GM21717 (cell line): ENCODE data around the gene EEFSEC.

Source experiments
- ATAC-seq: cut with Tn5 transposase; IDR thresholded peaks from one replicate; pipeline ENCODE4 v1.9.1; 2021; ENCODE audit warnings: mild to moderate bottlenecking, moderate library complexity; ENCODE audit not compliant: unreplicated experiment

Gene EEFSEC

DNA sequence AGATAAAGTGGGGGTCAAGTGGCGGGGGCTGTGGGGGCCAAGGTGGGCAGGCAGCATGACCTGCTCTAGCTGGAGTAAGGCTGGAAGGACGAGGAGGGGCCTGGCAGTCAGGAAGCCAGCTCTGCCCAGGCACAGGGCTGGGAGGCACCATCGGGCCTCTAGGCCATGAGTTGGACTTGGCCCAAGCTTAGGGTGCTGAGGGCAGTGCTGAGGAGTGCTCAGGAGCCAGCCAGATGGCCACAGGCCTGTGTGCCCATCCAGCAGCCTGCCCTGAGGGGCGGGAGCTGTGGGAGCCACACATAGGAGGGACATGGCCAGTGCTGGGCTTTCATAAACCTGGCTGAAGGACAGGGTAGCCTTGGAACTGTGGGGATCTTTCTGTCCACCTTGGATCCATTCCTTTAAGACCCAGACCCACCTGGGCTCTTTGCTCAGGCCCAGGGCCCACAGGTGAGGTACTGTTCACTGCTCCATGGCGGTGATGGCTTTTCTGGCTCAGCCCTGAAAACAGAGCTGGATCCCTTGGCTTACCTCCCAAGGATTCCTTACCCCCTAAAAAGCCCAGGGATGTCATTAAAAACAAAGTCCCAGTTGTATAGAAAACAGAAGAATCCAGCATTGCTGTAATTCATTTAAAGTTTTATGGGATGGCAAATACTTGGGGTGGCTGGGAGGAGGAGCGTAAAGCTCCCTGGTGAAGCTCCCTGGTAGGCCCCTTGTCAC is 176.4 kb downstream of the EEFSEC start:
- ATAC-seq = no peak

DNA sequence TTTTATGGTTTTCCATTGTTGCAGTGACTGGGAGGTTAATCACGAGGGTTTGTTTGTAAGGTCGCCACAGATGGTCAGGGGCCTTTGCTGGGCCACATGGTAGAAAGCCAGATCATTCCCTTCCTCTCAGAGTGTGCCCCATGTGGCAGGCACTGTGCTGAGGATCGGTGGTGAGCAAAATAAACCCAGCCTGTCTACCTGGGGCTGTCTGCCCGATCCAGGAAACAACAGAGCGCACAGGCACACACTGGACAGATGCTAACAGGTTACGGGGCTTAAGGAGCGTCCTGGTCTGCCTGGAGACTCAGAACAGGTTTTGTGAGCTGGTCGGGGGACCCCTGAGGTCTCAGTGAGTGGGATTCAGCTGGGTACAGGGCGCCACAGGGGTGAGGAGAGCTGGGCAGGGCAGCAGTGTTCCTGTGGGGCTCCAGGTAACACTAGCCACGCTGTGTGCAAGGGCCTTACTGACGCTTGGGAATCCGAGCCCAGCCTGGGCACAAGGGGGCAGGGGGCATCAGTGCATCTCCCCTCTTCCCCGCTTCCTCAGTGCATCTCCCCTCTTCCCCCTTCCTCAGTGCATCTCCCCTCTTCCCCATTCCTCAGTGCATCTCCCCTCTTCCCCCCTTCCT is 177.0 kb downstream of the EEFSEC start:
- no peak for ATAC-seq

DNA sequence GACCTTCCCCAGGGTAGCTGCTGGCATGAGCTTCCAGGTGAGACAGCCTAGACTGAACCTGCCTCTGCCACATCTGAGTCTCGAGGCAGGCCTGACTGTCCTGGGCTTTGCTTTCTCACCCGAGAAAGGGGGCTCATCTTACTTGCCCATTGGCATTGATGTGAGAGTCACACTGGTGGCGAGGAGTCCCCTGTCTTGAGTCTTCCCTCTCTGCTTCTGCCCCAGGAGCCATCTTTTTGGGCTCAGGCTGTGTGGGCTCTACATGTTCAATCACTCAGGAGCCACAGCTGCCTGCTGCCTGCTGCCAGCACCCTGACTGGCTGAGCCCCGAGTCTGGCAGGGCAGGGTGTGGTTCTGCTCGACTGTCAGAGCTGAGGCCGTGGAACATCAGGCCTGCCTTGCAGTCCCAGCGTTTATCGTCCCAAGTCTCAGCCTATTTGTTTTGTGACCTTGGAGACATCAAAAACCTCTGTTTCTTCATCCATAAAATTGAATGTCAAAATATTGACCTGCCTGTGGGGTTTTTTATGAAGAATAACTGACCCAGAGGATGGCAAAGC is 180.9 kb downstream of the EEFSEC start:
- ATAC-seq = no peak

DNA sequence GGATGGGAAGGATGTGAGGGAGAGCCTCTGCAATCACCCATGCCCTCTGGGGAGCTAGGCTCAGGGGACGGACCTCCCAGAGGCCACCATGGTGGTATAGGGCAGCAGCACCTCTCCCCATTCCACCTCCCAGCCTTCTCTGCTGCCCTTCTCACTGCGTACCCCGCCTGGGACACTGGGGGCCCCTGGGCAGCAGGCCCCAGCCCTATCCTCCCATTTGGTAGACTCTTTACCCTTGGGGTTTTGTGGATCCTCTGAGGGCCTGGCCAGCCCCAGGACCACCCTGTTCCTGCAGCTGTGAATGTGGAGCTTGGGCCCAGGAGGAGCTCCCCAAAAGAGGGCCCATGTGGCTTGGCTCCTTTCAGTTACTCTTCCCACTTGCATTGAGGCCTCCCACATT is 181.5 kb downstream of the EEFSEC start:
- no peak for ATAC-seq

DNA sequence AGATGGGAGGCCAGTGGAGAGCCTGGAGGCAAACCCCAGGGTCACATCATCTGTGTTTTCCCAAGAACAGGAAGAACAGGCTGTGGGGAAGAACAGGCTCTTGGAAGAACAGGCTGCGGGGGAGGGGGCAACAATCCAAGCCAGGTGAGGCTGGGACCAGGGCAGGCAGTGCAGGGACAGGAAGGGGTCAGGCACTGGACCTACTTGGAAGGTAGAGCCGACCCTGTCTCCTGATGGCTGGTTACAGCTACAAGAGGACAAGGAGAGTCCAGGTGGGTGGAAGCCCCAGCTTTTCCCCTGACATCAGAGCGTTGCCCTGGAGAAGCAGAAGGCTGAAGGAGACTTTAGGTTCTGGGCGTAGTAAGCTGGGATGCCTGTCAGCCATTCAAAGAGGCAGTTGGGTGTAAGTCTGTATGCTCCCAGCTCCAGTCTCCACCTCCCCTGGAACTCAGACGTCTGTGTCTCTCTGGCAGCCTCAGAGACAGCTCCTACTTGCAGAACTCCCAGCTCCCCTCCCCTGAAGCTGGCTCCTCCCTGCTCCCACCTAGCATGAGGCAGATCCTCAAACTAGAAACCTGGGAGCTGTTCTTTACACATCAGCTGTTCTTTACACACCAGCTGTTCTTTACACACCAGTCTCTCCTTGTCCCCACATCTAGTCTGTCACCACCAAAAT is 182.5 kb downstream of the EEFSEC start:
- ATAC-seq = no peak

DNA sequence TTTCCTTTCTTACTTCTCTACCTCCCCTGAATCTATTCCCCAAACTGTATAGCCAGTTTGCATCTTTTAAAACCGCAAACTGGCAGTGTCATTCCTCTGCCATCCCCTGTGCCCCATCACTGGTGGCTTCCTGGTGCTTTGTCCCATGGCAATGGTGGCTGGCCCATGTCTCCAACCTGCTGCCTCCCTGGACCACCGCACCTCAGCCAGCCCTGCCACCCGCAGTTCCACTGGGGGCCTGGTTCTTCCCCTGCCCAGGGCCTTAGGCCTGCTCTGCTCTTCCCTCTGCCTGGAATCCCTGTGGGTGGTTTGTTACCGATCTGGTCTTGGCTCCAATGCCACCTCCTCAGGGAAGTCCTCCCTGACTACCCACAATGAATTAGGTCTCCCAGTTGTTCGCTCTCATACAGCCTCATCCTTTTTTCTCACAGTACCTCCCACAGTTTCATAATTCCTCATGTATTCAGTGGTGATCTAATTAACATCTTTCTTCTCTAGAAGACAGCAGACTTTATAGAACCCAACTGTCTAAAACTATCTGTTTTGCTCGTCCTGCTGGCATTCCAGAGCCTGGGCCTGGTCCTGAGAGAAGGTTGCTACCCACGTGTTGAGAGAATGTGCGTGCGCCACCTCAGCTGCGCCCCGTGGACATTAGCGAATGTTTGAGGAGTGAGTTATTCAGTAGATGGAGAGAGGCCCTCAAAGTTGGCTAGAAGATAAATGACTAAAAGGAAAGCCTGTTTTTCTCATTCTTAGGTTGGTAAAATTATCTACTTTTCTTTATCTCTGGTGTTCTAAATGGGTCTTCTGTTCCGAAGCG is 183.3 kb downstream of the EEFSEC start:
- no peak for ATAC-seq

DNA sequence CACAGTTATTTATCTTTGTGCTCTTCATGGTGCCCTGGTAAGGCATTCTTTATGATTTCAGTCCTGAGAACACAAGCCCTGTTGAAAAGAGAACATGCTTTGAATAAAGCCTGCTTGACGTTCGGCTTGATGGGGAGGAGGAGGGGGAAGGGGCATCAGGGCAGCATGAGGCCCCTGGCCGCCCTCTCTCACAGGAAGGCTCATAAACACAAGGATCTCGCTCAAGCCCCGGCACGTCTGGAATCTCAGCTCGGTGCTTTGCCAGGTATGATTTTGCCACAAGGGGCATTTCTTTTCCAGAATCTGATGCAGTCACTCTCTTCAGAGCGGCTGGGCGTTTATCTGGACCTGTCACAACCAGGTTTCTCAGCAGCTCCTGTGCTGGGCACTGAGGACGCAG is 184.0 kb downstream of the EEFSEC start:
- no peak for ATAC-seq

DNA sequence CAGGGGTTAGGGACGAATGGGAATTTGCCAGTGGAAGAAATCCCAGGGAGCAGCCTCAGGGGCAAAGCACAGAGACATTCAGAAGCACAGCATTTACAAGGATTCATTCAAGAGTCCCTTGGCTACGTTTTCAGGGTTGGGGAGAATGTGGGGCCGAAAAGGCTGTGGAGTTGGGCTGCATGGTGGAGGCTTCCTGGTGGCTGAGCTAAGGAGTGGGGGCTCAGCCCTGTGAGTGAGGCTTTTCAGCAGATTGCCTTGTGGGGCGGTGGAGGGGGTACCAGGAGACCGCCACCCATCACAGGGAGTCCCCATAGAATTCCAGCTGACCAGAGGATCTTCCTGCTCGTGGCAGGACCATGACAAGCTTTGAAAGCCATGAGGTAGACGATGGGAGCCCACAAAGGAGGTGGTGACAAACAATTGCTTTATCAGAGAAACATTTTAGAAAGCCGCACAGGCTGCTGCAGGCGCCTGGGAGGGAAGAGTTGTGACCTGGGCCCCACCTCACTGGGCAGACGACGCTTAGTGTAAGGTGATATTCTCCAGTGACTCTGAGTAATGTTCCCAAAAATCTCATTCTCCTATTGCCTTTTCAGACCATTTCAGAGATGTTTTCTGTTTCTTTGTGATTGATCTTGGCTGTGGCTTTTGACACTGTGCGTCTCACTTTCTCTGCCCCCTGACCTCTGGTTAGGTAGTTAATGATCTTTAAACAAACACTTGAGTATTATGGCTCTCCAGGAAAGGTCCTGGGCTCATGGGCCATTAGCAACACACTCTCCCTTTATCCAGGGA is 185.5 kb downstream of the EEFSEC start:
- ATAC-seq = no peak

DNA sequence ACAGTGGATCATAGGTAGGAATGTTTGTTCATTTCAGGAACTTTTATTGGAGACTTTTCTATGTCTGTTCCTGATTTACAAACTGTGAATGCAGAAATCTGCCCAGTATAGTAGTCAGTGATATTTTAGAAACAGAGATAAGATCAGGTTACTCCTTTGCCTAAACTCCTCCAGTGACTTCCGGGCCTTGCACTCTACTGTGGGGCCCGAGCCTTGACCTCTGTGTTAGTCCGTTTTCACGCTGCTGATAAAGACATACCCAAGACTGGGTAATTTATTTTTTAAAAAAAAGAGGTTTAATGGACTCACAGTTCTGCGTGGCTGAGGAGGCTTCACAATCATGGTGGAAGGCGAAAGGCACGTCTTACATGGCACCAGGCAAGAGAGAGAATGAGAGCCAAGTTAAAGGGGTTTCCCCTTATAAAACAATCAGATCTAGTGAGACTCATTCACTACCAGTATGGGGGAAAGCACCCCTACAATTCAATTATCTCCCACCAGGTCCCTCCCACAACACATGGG is 186.3 kb downstream of the EEFSEC start:
- no peak for ATAC-seq

DNA sequence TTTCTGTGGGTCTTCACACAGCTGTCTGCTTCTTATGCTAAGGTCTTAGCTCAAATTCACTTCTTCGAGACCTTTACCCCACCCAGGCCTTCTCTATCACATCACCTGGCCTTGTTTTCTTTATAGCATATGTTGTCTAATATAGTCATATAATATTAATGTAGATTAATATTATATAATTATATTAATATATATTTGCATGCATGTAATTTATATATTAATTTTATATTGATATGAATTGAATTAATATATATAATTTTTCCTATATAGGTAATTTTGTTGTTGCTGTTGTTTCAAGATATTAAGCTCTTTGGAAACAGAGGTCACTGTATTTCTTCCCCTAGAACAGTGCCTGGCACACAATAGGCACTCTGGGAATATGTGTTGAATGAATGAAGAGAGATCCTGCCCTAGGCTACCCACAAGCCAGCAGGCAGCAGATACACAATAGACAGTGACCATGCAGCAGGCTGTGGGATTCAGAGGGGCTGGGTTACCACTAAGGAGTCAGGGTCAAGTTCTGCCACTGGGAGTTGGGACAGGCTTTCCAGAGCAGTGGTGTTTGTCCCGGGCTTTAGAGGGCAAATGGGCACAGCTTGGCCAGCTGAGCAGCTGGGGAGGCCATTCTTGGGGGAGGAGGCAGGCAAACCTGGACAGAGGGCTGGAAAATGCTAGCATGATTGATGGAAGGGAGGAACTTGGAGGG is 187.1 kb downstream of the EEFSEC start:
- ATAC-seq = no peak

DNA sequence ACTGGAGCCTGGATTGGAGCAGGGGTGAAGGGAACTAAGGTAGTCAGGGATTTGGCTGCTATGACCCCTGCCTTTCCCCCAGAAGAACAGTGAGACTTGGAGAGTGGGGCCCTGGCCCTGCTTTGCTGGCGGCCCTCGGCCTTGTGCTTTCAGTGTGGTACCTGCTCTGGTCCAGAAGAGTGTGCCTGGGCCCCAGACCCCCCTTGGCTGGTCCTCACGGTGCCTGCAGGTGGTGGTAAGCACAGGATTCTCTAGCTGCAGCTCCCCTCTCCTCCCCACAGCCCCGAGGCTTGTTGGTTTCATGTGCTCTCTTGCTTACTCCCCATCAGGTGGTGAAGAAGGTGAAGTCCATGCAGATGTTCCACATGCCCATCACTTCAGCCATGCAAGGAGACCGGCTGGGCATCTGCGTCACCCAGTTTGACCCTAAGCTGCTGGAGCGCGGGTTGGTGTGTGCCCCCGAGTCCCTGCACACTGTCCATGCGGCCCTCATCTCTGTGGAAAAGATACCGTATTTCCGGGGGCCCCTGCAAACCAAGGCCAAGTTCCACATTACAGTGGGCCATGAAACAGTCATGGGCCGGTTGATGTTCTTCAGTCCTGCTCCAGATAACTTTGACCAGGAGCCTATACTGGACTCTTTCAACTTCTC is 187.7 kb downstream of the EEFSEC start:
- ATAC-seq = no peak

DNA sequence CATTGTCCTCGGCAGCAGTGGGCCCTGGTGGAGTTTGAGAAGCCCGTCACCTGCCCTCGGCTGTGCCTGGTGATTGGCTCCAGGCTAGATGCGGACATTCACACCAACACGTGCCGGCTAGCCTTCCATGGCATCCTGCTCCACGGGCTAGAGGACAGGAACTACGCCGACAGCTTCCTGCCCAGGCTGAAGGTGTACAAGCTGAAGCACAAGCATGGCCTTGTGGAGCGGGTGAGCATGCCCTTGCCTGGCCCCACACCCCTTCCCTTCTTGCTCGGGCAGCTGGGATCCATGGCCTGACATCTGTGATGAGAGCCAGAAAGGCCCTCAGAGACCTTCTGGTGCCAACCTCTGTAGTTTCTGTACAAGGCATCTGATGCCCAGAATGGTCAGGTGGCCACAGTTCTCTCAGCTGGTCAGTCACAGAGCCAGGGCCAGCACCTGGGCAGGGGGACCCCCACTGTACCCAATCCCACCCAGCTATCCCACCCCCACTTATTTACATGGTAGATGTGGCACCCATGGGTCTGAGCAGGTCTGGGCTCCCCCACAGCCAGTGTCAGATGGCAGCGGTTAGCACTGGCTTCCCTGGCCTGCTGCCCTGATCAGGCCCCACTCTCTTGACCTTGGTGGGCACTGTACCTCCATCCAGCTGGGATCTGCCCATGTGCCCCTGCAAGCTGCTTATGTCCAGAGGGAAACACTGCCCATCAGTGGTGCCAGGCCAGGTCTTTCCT is 188.5 kb downstream of the EEFSEC start:
- ATAC-seq = no peak

DNA sequence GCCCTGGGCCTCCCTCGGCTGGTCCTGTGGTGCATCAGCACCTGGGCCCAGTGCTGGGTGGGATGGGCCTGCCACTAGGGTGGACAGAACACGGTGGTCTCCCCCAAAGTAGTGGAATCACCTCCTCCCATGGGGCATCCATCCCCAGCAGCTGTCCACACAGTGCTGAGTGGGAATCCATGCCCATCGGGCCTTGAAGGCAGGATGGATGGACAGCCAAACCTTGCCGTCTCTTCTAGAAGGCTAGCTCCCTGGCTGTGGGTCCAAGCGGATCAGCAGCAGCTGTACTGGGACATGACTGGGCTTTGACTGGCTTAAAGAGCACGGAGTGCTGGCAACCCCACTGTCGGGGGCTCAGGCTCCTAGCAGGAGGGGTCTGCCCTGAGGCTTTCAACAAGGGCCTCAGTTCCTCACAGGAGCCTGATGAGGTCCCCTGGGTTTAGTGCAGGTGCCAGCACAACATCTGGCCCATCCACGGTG is 189.5 kb downstream of the EEFSEC start:
- ATAC-seq = no peak

DNA sequence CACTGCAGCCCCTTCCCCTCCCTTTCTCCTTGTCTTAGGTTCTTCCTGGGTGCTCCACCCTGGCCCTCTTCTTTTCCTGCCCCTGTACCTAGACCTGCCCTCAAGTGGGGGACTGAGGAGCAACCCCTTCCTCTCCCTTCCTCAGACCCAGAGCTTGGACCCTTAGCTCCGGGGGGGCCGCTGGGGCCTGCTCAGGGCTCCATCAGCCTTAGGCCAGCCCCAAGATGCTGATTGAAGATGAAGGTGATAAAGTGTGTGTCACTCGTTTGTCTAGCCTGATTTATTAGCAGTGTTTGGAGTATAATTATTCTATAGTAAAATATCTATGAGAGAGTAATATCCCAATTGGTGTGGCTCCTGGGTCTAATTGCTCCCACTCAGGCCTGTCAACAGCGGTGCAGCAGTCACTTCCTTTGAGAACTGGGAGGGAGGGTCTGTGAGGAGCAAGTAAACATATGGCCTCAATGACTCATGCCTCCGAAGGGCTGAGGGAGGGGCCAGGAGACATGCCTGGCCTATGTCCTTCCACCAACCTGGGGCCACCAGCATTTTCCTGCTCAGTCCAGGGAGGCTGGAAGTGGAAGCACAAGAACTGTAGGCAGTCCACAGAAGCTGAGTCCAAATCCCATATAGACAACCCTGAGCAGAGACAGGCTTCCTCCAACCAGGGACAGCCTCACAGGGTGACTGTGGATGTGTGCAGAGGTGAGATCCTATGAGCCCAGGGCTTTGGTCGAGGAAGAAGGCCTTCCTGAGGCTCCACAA is 190.2 kb downstream of the EEFSEC start:
- ATAC-seq = no peak

DNA sequence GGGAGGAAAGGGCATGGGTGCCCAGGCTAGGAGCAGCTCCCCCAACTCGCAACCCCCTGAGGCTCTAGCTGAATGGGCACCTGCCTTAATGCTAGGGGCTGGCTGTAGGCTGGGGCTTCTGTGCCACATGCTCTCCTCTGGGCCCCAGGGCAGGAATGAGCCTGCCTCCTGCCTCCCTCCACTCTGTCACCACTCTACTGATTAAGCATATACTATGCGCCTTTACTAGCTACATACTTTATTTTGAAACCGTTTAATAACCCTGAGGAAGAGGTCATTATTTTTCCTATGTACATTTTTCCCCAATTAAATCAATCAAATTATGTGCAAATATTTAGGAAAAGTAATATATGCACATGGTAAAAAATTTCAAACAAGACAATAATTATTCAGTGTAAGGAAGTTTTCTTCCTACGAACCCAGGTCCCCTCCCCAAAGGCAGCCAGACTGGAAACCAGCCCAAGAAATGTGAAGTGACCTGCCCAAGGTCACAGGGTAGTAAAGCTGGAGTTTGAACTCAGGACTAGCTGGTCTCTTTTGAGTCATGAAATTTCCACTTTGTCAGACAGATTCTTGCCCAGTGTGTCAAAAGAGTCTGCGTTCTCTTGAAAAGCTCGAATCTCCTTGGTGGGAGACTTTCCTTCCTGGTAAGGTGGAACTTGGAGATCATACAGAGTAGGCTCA is 190.9 kb downstream of the EEFSEC start:
- no peak for ATAC-seq

DNA sequence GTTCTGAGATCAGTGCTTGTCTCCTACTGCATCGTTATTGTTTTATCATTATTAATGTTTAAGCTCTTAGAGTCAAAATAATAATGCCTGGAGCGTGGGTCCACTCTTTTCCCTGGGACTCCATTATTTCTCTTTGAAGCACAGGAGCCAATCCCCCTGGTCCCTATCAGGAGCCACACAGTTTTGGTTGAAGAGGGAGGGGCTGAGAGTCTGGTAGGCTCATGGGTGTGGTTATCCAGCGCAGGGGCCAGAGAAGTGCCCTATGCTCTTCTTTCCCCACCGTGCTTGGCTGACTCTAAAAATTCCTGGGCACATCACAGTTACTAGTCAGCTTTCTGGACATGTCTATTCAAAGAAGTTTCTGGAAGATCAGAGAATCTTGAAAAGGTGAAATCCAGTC is 191.9 kb downstream of the EEFSEC start:
- no peak for ATAC-seq

DNA sequence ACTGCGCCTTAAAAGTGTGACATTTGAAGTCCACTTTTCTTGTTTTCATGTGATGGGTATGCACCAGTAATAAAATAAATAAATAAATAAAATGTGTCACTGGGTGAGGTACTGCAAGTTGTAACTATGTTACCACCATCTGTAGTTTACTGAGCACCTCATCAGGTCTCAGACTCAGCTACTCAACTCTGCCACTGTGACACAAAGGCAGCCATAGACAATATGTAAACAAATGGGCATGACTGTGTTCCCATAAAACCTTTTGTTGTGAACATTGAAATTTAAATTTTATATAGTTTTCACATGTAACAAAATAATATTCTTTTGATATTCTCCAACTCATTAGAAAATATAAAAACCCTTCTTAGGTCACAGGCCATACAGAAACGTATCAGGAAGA is 193.3 kb downstream of the EEFSEC start:
- no peak for ATAC-seq
